DND-41 (cell line): ENCODE data around the gene FBXO28.
A peak's percentile ranks its signal among the peaks of the same experiment; 100 is the strongest.

Experiments used
- ATAC-seq: fragments of 200-7000 bp; cut with Tn5 transposase; 3 replicates; pipeline ENCODE4 v1.9.1; 2021; ENCODE audit warnings: low read depth; ENCODE audit not compliant: insufficient read depth
- DNase-seq: peaks from one replicate; pipeline ENCODE4 v3.0.0-alpha.2; 2020
- H2AFZ ChIP-seq: 2 replicates; pipeline ENCODE4 v1.6.0; 2012; ENCODE audit warnings: low read depth, low read length
- H3K27ac ChIP-seq: 2 replicates; pipeline ENCODE4 v1.5.1; 2012; ENCODE audit warnings: low read length, inconsistent platforms
- H3K27me3 ChIP-seq: fragments of 200-600 bp; sonication (generic); 2 replicates; pipeline ENCODE4 v1.6.0; 2012; ENCODE audit warnings: low read length, mild to moderate bottlenecking, inconsistent platforms; ENCODE audit not compliant: insufficient read depth, poor library complexity
- H3K36me3 ChIP-seq: 2 replicates; pipeline ENCODE4 v1.5.1; 2012; ENCODE audit warnings: low read length, inconsistent platforms; ENCODE audit not compliant: insufficient read depth
- H3K4me1 ChIP-seq: 2 replicates; pipeline ENCODE4 v1.5.1; 2012; ENCODE audit warnings: mild to moderate bottlenecking, low read length; ENCODE audit not compliant: insufficient read depth
- H3K4me2 ChIP-seq: 2 replicates; pipeline ENCODE4 v1.6.0; 2012; ENCODE audit warnings: mild to moderate bottlenecking, moderate library complexity, low read length, inconsistent platforms; ENCODE audit not compliant: insufficient read depth
- H3K4me3 ChIP-seq, 2 experiments: fragments of 200-600 bp in 1 of 2; shearing (Covaris generic) in 1 of 2; 2 replicates each; pipeline ENCODE4 v1.5.1; 2012 to 2016; ENCODE audit warnings: inconsistent platforms in 2 of 2, low read length in 2 of 2, mild to moderate bottlenecking in 2 of 2, low read depth in 1 of 2, moderate library complexity in 1 of 2
- H3K79me2 ChIP-seq: 2 replicates; pipeline ENCODE4 v1.6.0; 2012; ENCODE audit warnings: low read length, inconsistent platforms; ENCODE audit not compliant: insufficient read depth
- H3K9ac ChIP-seq: 2 replicates; pipeline ENCODE4 v1.6.0; 2012; ENCODE audit warnings: low read depth, mild to moderate bottlenecking, inconsistent platforms, low read length, moderate library complexity
- H3K9me3 ChIP-seq: 2 replicates; pipeline ENCODE4 v1.5.1; 2012; ENCODE audit warnings: low read length, moderate library complexity, mild to moderate bottlenecking, inconsistent platforms; ENCODE audit not compliant: insufficient read depth, severe bottlenecking
- H4K20me1 ChIP-seq: 2 replicates; pipeline ENCODE4 v1.6.0; 2012; ENCODE audit warnings: low read length; ENCODE audit not compliant: insufficient read depth
- EZH2 ChIP-seq: IDR thresholded peaks from 3 replicates; pipeline ENCODE4 v1.6.1; 2012; ENCODE audit warnings: borderline replicate concordance, low read depth, mild to moderate bottlenecking, moderate library complexity, low read length, inconsistent platforms; ENCODE audit not compliant: severe bottlenecking
- TF ChIP-seq, protein P1 (sequence below): IDR thresholded peaks from 2 replicates; pipeline ENCODE4 v1.5.1; 2012; ENCODE audit warnings: borderline replicate concordance, low read length, moderate library complexity, mild to moderate bottlenecking; ENCODE audit not compliant: poor library complexity, severe bottlenecking; ENCODE audit errors: extremely low read depth

Gene FBXO28

DNA sequence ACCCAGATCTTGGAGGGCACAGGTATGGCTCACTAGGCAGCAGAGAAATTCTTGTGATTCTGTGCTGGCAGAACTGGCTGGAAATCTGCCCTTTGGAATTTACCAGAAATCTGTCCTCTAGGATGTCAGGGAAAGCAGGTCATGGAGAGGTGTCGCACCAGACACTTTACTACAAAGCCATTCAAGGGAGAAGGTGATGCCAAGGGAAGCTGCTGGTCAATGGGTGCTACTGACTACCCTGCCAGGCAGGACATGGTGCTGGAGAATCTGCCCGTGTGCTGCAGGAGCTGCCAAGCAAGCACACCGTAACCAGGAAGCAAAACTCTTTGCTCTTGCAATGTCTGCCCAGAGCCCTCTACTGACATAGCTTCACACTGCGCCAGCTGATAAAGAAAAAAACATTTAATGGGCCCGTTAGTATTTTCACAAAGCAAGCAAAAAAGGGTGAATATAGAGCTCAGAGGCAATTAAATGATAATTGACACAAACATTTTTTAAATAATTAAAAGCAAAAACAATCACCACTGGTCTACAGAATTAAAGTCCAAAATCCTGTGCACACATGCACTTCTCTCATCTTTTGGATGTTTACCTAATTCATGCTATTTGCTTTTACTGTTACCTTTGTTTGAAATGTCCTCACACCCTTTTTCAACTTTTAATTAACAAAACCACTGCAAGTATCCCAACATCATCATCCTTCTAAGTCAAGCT is 7.2 kb upstream of the FBXO28 start:
- DNase-seq = peak; percentile 43
- no peaks in the 10 kb centered on the region for H3K27me3 ChIP-seq
- peak; percentile 98 for ATAC-seq
- no peaks in the 10 kb centered on the region for H3K9me3 ChIP-seq
- no peak overlapping the region for H3K4me3 ChIP-seq
- peak overlapping the region; percentile 34 for H3K4me2 ChIP-seq
- TF ChIP-seq, protein P1, sequence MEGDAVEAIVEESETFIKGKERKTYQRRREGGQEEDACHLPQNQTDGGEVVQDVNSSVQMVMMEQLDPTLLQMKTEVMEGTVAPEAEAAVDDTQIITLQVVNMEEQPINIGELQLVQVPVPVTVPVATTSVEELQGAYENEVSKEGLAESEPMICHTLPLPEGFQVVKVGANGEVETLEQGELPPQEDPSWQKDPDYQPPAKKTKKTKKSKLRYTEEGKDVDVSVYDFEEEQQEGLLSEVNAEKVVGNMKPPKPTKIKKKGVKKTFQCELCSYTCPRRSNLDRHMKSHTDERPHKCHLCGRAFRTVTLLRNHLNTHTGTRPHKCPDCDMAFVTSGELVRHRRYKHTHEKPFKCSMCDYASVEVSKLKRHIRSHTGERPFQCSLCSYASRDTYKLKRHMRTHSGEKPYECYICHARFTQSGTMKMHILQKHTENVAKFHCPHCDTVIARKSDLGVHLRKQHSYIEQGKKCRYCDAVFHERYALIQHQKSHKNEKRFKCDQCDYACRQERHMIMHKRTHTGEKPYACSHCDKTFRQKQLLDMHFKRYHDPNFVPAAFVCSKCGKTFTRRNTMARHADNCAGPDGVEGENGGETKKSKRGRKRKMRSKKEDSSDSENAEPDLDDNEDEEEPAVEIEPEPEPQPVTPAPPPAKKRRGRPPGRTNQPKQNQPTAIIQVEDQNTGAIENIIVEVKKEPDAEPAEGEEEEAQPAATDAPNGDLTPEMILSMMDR = peak; percentile 61
- no peak for TF ChIP-seq EZH2
- H3K9ac ChIP-seq = no peak overlapping the region
- peaks cover 3% of the 10 kb centered on the region; the same call in 1 of the 2 replicates for H3K4me1 ChIP-seq
- H3K79me2 ChIP-seq = no peaks in the 10 kb centered on the region
- peak overlapping the region; percentile 58; the same call in 1 of the 2 replicates for H2AFZ ChIP-seq
- H3K27ac ChIP-seq = no peak overlapping the region
- no peaks in the 10 kb centered on the region for H3K36me3 ChIP-seq
- no peaks in the 10 kb centered on the region for H4K20me1 ChIP-seq

DNA sequence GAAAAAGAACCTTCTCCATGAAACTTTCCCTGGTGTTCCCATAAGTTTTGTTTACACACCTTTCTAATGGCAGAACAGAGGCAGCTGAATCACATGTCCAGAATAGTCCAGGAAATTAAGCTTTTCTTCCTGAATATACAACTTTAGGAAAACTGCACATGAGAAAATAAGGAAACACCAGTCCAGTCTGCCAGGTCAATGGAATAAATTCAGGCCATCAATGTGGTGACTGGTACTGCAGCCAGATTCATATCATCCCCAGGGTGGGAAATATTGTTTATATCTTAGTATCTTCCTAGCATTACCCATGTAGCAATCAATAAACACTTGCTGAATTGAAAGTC is 6.7 kb upstream of the FBXO28 start:
- no peak overlapping the region for H3K27ac ChIP-seq
- H3K79me2 ChIP-seq = no peaks in the 10 kb centered on the region
- H3K9ac ChIP-seq = no peak overlapping the region
- no peaks in the 10 kb centered on the region for H3K27me3 ChIP-seq
- H3K4me1 ChIP-seq = peaks cover 3% of the 10 kb centered on the region; the same call in 1 of the 2 replicates
- no peaks in the 10 kb centered on the region for H3K9me3 ChIP-seq
- TF ChIP-seq EZH2 = no peak
- TF ChIP-seq, protein P1 = no peak
- no peak overlapping the region for H2AFZ ChIP-seq
- H3K4me2 ChIP-seq = no peak overlapping the region
- DNase-seq = no peak
- ATAC-seq = no peak
- H3K36me3 ChIP-seq = no peaks in the 10 kb centered on the region
- H4K20me1 ChIP-seq = no peaks in the 10 kb centered on the region
- no peak overlapping the region for H3K4me3 ChIP-seq

- Histone ChIP-seq H3K27ac (no peak overlapping the region), H3K36me3 (no peaks in the 10 kb centered on the region), H4K20me1 (no peaks in the 10 kb centered on the region), H3K4me2 (no peak overlapping the region), H3K9ac (no peak overlapping the region), H2AFZ (no peak overlapping the region), H3K79me2 (peaks cover 7% of the 10 kb centered on the region), H3K27me3 (no peaks in the 10 kb centered on the region), H3K4me1 (peaks cover 12% of the 10 kb centered on the region), H3K4me3 (no peak overlapping the region), H3K9me3 (no peaks in the 10 kb centered on the region)
- TF ChIP-seq EZH2 = no peak
- TF ChIP-seq, protein P1 = no peak
- DNase-seq (no peak), ATAC-seq (no peak)
Measured at GRCh38 chr1:224108991-224109390, 4.9 kb upstream of the FBXO28 start.

DNA sequence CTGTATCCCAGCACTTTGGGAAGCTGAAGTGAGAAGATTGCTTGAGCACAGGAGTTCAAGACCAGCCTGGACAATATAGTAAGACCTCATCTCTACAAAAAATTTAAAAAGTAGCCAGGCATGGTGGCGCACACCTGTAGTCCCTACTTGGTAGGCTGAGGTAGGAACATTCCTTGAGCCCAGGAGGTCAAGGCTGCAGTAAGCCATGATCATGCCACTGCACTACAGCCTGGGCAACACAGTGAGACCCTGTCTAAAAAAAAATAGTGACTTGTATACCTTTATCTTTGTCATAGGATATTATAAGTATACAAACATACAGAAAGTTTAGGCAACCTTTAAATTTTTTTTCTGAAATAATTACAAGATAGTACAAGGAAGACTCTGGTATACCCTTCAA is 3.9 kb upstream of the FBXO28 start:
- Histone ChIP-seq H3K9ac (no peak overlapping the region), H3K27ac (no peak overlapping the region), H3K36me3 (no peaks in the 10 kb centered on the region; the same call in 1 of the 2 replicates), H3K27me3 (no peaks in the 10 kb centered on the region), H3K4me2 (no peak overlapping the region), H2AFZ (no peak overlapping the region), H3K4me3 (no peak overlapping the region), H3K4me1 (peaks cover 16% of the 10 kb centered on the region), H3K79me2 (peaks cover 17% of the 10 kb centered on the region), H4K20me1 (no peaks in the 10 kb centered on the region), H3K9me3 (no peaks in the 10 kb centered on the region)
- DNase-seq = no peak
- ATAC-seq = no peak
- TF ChIP-seq, protein P1 = no peak
- TF ChIP-seq EZH2 = no peak
